HK-2 (cell line): ENCODE measurements around the gene UBN1.

Experiments
- DNase-seq: peaks from one replicate; pipeline ENCODE4 v3.0.0-alpha.2; 2018; ENCODE audit not compliant: unreplicated experiment

Gene UBN1

DNA sequence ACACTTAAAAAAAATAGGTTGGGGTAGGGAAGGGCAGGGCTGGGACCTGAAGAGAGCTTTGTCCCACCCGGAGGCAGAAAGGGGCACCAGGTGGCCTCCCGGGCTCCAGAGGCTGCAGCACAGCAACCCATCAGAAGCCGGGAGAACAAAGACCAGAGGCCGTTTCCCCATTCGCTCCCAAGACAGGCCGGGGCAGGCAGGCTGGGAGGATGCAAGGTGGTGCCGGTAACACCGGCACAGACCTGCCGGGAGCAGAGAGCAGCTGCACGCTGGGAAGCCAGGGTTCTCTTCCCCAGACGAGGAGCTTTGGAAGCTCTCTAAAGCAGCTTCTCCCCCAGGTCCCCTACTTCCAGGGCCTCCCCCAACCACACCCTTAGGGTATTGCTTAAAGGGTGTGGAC is 84.1 kb downstream of the UBN1 start:
- no peak for DNase-seq
